Measurements from ENCODE around the gene AGPAT4. TPM values are rescaled to one million over a fixed set of nuclear protein-coding genes. Genes with fewer than 3 reads are reported as not detected.

The AGPAT4 gene
- total and polyA plus RNA-seq, 9 donors: 7.0 to 11.4 (median 8.4) TPM

DNA sequence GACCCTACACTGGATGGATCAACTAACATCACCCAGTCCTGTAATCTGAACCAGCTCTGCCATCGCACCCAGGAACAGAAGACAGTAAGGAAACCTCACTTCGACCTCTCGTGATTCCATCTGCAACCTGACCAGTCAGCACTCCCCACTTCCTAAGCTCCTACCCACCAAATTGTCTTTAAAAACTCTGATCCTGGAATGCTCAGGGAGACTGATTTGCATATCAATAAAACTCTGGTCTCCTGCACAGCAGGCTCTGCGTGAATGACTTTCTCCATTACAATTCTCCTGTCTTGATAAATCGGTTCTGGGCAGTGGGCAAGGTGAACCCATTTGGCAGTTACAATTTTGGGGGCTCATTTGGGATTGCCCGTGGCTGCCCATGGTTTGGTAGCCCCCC, 18.3 kb upstream of the AGPAT4 start:
- H3K4me3 ChIP-seq (ENCODE audit: low read length): no peak overlapping the region
- H3K9me3 ChIP-seq (replicated peaks; ENCODE audit: control insufficient read depth, low read depth, low read length): no peaks in the 10 kb centered on the region
- H3K27me3 ChIP-seq (ENCODE audit: control insufficient read depth, insufficient read depth, low read length): no peaks in the 10 kb centered on the region
- 79% methylated on average over 6 of the region's 6 CpGs for WGBS (ENCODE audit: insufficient coverage)
- H3K36me3 ChIP-seq (ENCODE audit: control insufficient read depth, insufficient read depth, low read length): no peaks in the 10 kb centered on the region
- DNase-seq: no peak
- no peaks in the 10 kb centered on the region for H3K4me1 ChIP-seq (ENCODE audit: control insufficient read depth, insufficient read depth, low read length)
- H3K27ac ChIP-seq (ENCODE audit: low read length): no peak overlapping the region

DNA sequence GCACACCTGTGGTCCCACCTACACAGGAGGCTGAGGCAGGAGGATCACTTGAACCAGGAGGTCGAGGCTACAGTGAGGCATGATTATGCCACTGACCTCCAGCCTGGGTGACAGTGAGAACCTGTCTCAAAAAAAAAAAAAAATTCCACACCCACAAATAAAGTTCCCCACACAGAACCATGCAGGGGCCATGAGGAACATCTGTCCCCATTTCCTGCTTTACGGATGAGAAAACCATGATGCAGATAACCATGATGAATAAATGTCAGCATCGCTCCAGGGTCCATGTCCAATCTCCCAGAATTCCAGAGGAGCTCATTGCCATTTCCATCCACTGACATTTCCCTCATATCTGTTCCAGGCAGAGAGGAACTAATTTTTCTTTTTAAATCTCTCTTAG, 16.9 kb upstream of the AGPAT4 start:
- Histone ChIP-seq H3K4me3 (ENCODE audit: low read length) (no peak overlapping the region), H3K4me1 (ENCODE audit: control insufficient read depth, insufficient read depth, low read length) (no peaks in the 10 kb centered on the region), H3K36me3 (ENCODE audit: control insufficient read depth, insufficient read depth, low read length) (no peaks in the 10 kb centered on the region), H3K27ac (ENCODE audit: low read length) (no peak overlapping the region), H3K9me3 (replicated peaks; ENCODE audit: control insufficient read depth, low read depth, low read length) (no peaks in the 10 kb centered on the region), H3K27me3 (ENCODE audit: control insufficient read depth, insufficient read depth, low read length) (no peaks in the 10 kb centered on the region)
- WGBS (ENCODE audit: insufficient coverage): 60% methylated on average over 2 of the region's 3 CpGs
- DNase-seq: no peak

DNA sequence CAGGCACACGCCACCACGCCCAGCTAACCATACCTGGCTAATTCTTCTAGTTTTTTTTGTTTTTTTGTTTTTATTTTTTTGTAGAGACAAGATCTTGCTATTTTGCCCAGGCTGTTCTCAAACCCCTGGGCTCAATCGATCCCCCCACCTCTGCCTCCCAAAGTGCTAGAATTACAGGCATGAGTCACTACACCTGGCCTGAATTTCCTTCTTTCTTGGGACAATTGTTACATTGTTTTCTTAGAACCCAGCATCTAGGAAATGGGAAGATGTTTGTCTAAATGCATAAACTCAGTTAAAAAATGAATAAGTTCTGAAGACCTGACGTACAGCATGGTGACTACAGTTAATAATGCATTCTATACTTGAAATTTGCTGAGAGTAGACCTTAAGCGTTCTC, 10.8 kb upstream of the AGPAT4 start:
- no peak for DNase-seq
- Histone ChIP-seq H3K27ac (ENCODE audit: low read length) (no peak overlapping the region), H3K4me1 (ENCODE audit: control insufficient read depth, insufficient read depth, low read length) (no peaks in the 10 kb centered on the region), H3K27me3 (ENCODE audit: control insufficient read depth, insufficient read depth, low read length) (no peaks in the 10 kb centered on the region), H3K36me3 (ENCODE audit: control insufficient read depth, insufficient read depth, low read length) (no peaks in the 10 kb centered on the region), H3K9me3 (replicated peaks; ENCODE audit: control insufficient read depth, low read depth, low read length) (no peaks in the 10 kb centered on the region), H3K4me3 (ENCODE audit: low read length) (no peak overlapping the region)
- WGBS (ENCODE audit: insufficient coverage): no CpG with 5 or more reads among the region's 5 CpGs

DNA sequence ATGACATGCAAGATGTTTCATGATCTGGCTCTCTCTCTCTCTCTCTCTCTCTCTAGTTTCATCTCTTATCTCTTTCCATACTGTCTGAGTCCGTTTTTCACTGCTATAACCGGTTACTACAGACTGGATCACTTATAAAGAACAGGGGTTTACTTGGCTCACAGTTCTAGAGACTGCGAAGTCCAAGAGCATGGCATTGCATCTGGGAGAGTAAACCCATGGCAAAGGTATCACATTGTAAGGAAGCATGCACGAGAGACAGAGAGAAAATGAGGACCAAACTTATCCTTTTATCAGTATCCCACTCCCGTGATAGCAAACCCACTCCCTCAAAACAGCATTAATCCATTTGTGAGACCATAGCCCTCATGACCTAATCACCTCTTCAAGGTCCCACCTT, 7.2 kb upstream of the AGPAT4 start:
- Histone ChIP-seq H3K27me3 (ENCODE audit: control insufficient read depth, insufficient read depth, low read length) (no peaks in the 10 kb centered on the region), H3K4me1 (ENCODE audit: control insufficient read depth, insufficient read depth, low read length) (no peaks in the 10 kb centered on the region), H3K9me3 (replicated peaks; ENCODE audit: control insufficient read depth, low read depth, low read length) (no peaks in the 10 kb centered on the region), H3K4me3 (ENCODE audit: low read length) (no peak overlapping the region), H3K36me3 (ENCODE audit: control insufficient read depth, insufficient read depth, low read length) (no peaks in the 10 kb centered on the region), H3K27ac (ENCODE audit: low read length) (no peak overlapping the region)
- DNase-seq: no peak
- WGBS (ENCODE audit: insufficient coverage): 90% methylated on average over 2 of the region's 5 CpGs

GRCh38 chr6:161279677-161280415, 6.0 kb upstream of the AGPAT4 start:
- DNase-seq: peak; percentile 37
- H3K27me3 ChIP-seq (ENCODE audit: control insufficient read depth, insufficient read depth, low read length): no peaks in the 10 kb centered on the region
- no peaks in the 10 kb centered on the region for H3K36me3 ChIP-seq (ENCODE audit: control insufficient read depth, insufficient read depth, low read length)
- H3K4me1 ChIP-seq (ENCODE audit: control insufficient read depth, insufficient read depth, low read length): no peaks in the 10 kb centered on the region
- H3K27ac ChIP-seq (ENCODE audit: low read length): no peak overlapping the region
- H3K9me3 ChIP-seq (replicated peaks; ENCODE audit: control insufficient read depth, low read depth, low read length): no peaks in the 10 kb centered on the region
- no peak overlapping the region for H3K4me3 ChIP-seq (ENCODE audit: low read length)
- 20% methylated on average over 2 of the region's 7 CpGs for WGBS (ENCODE audit: insufficient coverage)

- Histone ChIP-seq H3K27me3 (ENCODE audit: control insufficient read depth, insufficient read depth, low read length) (no peaks in the 10 kb centered on the region), H3K27ac (ENCODE audit: low read length) (no peak overlapping the region), H3K4me3 (ENCODE audit: low read length) (no peak overlapping the region), H3K9me3 (replicated peaks; ENCODE audit: control insufficient read depth, low read depth, low read length) (no peaks in the 10 kb centered on the region), H3K4me1 (ENCODE audit: control insufficient read depth, insufficient read depth, low read length) (peaks cover 8% of the 10 kb centered on the region), H3K36me3 (ENCODE audit: control insufficient read depth, insufficient read depth, low read length) (no peaks in the 10 kb centered on the region)
- no peak for DNase-seq
- WGBS (ENCODE audit: insufficient coverage): no CpG with 5 or more reads among the region's 4 CpGs
Observed at GRCh38 chr6:161276605-161277155, 2.8 kb upstream of the AGPAT4 start.

- 100% methylated on average over 1 of the region's 2 CpGs for WGBS (ENCODE audit: insufficient coverage)
- H3K4me1 ChIP-seq (ENCODE audit: control insufficient read depth, insufficient read depth, low read length): peaks cover 8% of the 10 kb centered on the region
- H3K4me3 ChIP-seq (ENCODE audit: low read length): no peak overlapping the region
- no peak for DNase-seq
- H3K9me3 ChIP-seq (replicated peaks; ENCODE audit: control insufficient read depth, low read depth, low read length): no peaks in the 10 kb centered on the region
- no peaks in the 10 kb centered on the region for H3K36me3 ChIP-seq (ENCODE audit: control insufficient read depth, insufficient read depth, low read length)
- H3K27me3 ChIP-seq (ENCODE audit: control insufficient read depth, insufficient read depth, low read length): no peaks in the 10 kb centered on the region
- H3K27ac ChIP-seq (ENCODE audit: low read length): no peak overlapping the region
Observed at GRCh38 chr6:161274898-161275297, 1.0 kb upstream of the AGPAT4 start.

DNA sequence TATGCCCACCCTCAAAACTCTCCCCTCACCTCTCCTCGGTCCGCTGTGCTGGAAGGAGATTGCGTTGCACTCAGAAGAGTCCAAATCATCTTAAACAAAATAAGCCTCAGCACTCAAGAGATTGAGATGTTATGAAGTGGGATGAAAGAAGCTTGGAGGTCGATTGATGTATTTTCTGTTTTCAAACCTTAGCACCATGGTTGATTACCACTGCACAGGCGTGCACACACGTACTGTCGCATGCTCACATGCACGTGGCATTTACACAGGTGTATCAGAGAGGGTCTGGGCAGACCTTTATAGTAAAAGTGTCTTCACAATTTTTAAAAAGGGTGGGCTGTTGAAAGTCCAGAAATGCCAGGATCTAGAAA, 612 bp upstream of the AGPAT4 start:
- DNase-seq: no peak
- H3K4me1 ChIP-seq (ENCODE audit: control insufficient read depth, insufficient read depth, low read length): peaks cover 8% of the 10 kb centered on the region
- no peaks in the 10 kb centered on the region for H3K36me3 ChIP-seq (ENCODE audit: control insufficient read depth, insufficient read depth, low read length)

GRCh38 chr6:161273274-161273751, 548 bp downstream of the AGPAT4 start:
- peak; percentile 84 for DNase-seq
- Histone ChIP-seq H3K36me3 (ENCODE audit: control insufficient read depth, insufficient read depth, low read length) (no peaks in the 10 kb centered on the region), H3K4me1 (ENCODE audit: control insufficient read depth, insufficient read depth, low read length) (peaks cover 8% of the 10 kb centered on the region), H3K27me3 (ENCODE audit: control insufficient read depth, insufficient read depth, low read length) (no peaks in the 10 kb centered on the region), H3K27ac (ENCODE audit: low read length) (peak overlapping the region; percentile 86), H3K4me3 (ENCODE audit: low read length) (peak overlapping the region; percentile 85), H3K9me3 (replicated peaks; ENCODE audit: control insufficient read depth, low read depth, low read length) (no peaks in the 10 kb centered on the region)
- WGBS (ENCODE audit: insufficient coverage): no CpG with 5 or more reads among the region's 11 CpGs

More for the DNA sequence above, 612 bp upstream of the AGPAT4 start:
- H3K4me3 ChIP-seq (ENCODE audit: low read length): peak overlapping the region; percentile 85
- no peaks in the 10 kb centered on the region for H3K9me3 ChIP-seq (replicated peaks; ENCODE audit: control insufficient read depth, low read depth, low read length)
- WGBS (ENCODE audit: insufficient coverage): 20% methylated on average over 2 of the region's 8 CpGs
- peak overlapping the region; percentile 86 for H3K27ac ChIP-seq (ENCODE audit: low read length)
- H3K27me3 ChIP-seq (ENCODE audit: control insufficient read depth, insufficient read depth, low read length): no peaks in the 10 kb centered on the region

DNA sequence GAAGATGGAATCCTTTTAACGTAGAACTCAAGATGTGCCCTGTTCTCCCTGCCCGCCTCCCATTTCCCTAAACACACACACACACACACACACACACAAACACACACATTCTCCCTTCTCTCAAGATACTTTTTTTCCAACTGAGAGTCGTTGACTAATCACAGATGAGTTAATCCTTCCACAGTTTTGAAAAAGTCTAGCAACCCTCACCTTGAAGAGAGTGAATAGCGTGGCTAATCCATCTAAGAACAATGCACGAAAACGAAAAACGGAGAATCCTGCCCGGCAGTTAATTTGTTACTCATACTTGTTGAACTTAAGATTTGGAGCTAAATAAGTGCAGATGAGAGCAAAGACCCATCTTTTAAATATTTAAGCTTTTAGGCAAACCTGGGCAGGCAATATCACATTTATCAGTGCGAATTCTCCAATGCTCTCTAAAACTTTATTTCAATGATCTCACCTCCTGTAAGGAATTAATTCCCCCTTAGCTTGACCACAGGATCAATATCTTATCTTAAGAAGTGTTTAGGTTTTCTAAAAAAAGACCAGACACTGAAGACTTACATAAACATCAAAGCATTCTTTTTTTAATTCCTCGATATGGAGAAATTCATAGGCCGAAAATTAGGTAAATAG, 1.1 kb downstream of the AGPAT4 start:
- WGBS (ENCODE audit: insufficient coverage): 35% methylated on average over 2 of the region's 11 CpGs
- H3K9me3 ChIP-seq (replicated peaks; ENCODE audit: control insufficient read depth, low read depth, low read length): no peaks in the 10 kb centered on the region
- no peaks in the 10 kb centered on the region for H3K27me3 ChIP-seq (ENCODE audit: control insufficient read depth, insufficient read depth, low read length)
- peak overlapping the region; percentile 86 for H3K27ac ChIP-seq (ENCODE audit: low read length)
- peak overlapping the region; percentile 85 for H3K4me3 ChIP-seq (ENCODE audit: low read length)
- DNase-seq: peak; percentile 36
- H3K36me3 ChIP-seq (ENCODE audit: control insufficient read depth, insufficient read depth, low read length): no peaks in the 10 kb centered on the region
- H3K4me1 ChIP-seq (ENCODE audit: control insufficient read depth, insufficient read depth, low read length): peaks cover 8% of the 10 kb centered on the region

Measured in muscle of leg (tissue), 11 donors.